GM21717 (cell line): ENCODE measurements around the gene UTP14C.
"Not testable (repeated sequence)": the region's sequence is repeated elsewhere in the genome, so short reads cannot be mapped to it uniquely, and the experiment has no call there.

ENCODE experiments used
- ATAC-seq: cut with Tn5 transposase; IDR thresholded peaks from one replicate; pipeline ENCODE4 v1.9.1; 2021; ENCODE audit warnings: mild to moderate bottlenecking, moderate library complexity; ENCODE audit not compliant: unreplicated experiment

The UTP14C gene

DNA sequence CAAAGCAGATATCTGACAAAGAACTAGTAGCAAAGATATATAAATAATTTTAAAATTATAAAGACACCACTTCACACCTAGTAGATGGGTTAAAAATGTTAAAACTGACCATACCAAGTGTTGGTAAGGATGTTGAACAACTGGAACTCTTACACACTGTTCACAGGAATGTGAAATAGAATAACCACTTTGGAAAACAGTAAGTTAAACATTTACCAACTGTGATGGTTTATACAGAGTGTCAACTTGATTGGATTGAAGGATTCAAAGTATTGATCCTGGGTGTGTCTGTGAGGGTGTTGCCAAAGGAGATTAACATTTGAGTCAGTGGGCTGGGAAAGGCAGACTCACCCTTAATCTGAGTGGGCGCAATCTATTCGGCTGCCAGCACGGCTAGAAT, 19.2 kb downstream of the UTP14C start:
- ATAC-seq, result no peak

DNA sequence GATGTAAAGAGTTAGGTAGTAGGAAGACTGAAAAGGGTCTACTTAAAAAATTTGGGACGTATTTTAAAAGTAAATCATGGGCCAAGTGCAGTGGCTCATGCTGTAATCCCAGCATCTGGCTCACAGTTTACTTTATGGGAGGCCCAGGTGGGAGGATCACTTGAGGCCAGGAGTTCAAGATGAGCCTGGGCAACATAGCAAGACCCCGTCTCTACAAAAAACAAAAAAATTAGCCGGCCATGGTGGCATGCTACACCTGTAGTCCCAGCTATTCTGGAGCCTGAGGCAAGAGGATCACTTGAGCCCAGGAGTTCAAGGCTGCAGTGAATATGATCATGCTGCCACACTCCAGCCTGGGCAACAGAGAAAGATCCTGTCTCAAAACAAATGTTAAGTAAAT, 23.0 kb downstream of the UTP14C start:
- ATAC-seq, result no peak

DNA sequence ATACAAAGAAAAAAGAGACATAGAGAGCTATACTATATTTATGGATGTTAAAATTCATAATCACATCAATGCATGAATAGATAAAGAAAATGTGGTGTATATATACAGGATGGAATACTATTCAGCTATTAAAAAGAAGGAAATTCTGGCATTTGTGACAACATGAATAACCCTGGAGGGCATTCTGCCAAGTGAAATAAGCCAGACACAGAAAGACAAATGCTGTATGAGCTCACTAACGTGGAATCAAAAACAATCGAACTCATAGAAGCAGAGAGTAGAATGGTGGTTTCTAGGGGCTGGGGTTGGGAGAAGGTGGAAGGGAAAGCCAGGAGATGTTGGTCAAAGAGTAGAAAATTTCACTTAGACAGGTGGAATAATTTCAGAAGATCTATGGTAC, 24.0 kb downstream of the UTP14C start:
- no peak for ATAC-seq

GRCh38 chr13:52051400-52051799, 26.9 kb downstream of the UTP14C start:
- ATAC-seq, result no peak

DNA sequence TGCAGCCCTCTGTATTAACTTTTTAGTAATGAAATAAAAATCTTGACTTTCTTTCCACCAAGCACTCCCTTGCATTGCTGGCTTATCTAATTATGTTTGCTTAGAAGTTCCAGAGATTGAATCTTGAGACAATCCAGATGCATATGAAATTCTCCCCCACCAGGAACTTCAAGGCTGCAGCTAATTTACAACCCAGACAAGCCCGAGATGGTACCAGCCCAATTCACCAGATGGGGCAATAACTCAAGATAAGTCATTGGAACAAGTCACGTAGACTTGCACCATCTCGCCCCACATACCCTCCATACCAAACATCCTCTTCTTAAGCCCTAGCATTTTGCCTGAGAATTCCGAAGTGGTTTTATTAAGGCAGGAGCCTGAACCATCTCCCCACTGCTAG, 29.0 kb downstream of the UTP14C start:
- ATAC-seq, result no peak

- ATAC-seq, result not testable (repeated sequence)
Measured at GRCh38 chr13:52061064-52061463, 36.6 kb downstream of the UTP14C start.

DNA sequence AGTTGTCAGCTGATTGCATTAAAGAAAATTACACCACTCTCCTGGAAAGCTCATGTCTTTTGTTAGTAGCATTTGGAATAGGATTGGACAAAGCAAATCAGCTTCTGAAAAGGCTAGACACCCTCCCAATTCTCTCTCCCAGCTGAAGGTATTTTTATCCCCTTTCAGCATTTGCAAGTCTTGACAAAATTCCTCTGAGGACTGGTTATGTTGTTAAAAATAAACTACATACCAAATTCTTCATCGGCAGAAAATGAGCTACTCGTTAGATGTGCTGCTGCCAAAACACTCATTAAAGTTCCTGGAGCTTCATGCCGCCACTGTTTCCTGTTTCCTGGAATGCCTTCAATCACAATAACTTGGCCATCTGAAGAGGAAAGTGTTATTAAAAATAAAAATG, 37.1 kb downstream of the UTP14C start:
- ATAC-seq, result no peak

GRCh38 chr13:52067237-52067636, 42.7 kb downstream of the UTP14C start:
- ATAC-seq, result no peak

DNA sequence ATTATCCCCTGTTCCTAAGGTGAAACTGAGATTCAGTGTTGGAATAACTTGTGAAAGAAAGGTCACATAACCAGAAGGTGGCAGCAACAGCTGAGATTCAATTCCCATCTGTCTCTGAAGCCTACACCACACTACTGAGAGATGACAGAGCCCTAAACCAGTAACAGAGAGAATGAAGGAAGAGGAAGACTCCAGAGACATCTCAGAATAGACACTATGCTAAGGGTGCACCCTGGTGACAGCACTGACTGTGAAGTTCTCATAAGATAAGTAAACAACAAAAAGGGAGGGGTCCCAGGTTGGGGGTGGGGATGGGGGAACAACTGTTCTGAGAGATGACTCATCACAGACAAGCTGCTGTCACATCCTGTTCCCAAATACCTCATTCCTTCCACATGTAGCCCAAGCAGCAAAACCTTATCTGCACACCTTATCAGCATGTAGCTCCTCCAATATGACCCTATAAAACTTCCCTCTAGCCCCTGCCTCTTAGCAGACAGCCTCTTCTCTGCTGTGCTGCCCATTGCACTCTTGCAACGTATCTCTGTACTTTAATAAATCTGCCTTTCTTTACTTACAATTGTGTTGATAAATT, 46.5 kb downstream of the UTP14C start:
- no peak for ATAC-seq
